Mammary epithelial cell (primary cell): ENCODE measurements around the gene BAG3.

Source experiments
- EZH2 ChIP-seq: IDR thresholded peaks from 2 replicates; pipeline ENCODE4 v1.6.1; 2012; ENCODE audit warnings: low read length, inconsistent platforms, borderline replicate concordance
- TF ChIP-seq, protein P1 (sequence below), 2 donors: IDR thresholded peaks in 1 of 2; conservative IDR thresholded peaks in 1 of 2; 2 replicates each; pipeline ENCODE4 v1.5.1; 2011 to 2012; ENCODE audit warnings: inconsistent platforms in 2 of 2, low read length in 2 of 2, mild to moderate bottlenecking in 2 of 2, control low read depth in 1 of 2, low read depth in 1 of 2; ENCODE audit not compliant: insufficient read depth in 1 of 2; ENCODE audit errors: extremely low read depth in 1 of 2

- TF ChIP-seq, protein P1, sequence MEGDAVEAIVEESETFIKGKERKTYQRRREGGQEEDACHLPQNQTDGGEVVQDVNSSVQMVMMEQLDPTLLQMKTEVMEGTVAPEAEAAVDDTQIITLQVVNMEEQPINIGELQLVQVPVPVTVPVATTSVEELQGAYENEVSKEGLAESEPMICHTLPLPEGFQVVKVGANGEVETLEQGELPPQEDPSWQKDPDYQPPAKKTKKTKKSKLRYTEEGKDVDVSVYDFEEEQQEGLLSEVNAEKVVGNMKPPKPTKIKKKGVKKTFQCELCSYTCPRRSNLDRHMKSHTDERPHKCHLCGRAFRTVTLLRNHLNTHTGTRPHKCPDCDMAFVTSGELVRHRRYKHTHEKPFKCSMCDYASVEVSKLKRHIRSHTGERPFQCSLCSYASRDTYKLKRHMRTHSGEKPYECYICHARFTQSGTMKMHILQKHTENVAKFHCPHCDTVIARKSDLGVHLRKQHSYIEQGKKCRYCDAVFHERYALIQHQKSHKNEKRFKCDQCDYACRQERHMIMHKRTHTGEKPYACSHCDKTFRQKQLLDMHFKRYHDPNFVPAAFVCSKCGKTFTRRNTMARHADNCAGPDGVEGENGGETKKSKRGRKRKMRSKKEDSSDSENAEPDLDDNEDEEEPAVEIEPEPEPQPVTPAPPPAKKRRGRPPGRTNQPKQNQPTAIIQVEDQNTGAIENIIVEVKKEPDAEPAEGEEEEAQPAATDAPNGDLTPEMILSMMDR (conservative IDR thresholded peaks at IDR 0.05 in 1 of 2, IDR thresholded peaks at IDR 0.05 in 1 of 2; ENCODE audit: extremely low read depth in 1 of 2, insufficient read depth in 1 of 2, low read depth in 1 of 2, low read length in 2 of 2), result no peak
- no peak for TF ChIP-seq EZH2
These were observed 34.2 kb upstream of the BAG3 start for GRCh38 chr10:119616882-119617570.
